Measurements from ENCODE around the gene NKAPD1. TPM values are rescaled to one million over a fixed set of nuclear protein-coding genes. Genes with fewer than 3 reads are reported as not detected.

The NKAPD1 gene
- total and polyA plus RNA-seq, 2 of the 13 experiments (the other 11 are each of a cell fraction or from before 2014, with no cell fraction given): 11.2 to 22.5 TPM

GRCh38 chr11:112024773-112025678, 49.1 kb upstream of the NKAPD1 start, which contains the start of gene DLAT (continued):
- TF ChIP-seq FOSL2 (CRISPR knock-in tag; IDR thresholded peaks at IDR 0.05) (peak; percentile 50), SUZ12 (IDR thresholded peaks at IDR 0.05; ENCODE audit: low read depth, low read length) (no peak), NR1H2 (CRISPR knock-in tag; IDR thresholded peaks at IDR 0.05; ENCODE audit: borderline replicate concordance, low read depth) (no peak), MAFG (CRISPR knock-in tag; IDR thresholded peaks at IDR 0.05) (no peak), DBP (CRISPR knock-in tag; IDR thresholded peaks at IDR 0.05; ENCODE audit: not compliant biosample characterization) (no peak), ZMAT5 (CRISPR knock-in tag; IDR thresholded peaks at IDR 0.05; ENCODE audit: borderline replicate concordance, low read depth) (no peak), NR2C2 (CRISPR knock-in tag; IDR thresholded peaks at IDR 0.05; ENCODE audit: borderline replicate concordance) (peak; percentile 97), BATF2 (CRISPR knock-in tag; IDR thresholded peaks at IDR 0.05) (peak; percentile 63; the same call in 1 of the 2 replicates), PBX2 (CRISPR knock-in tag; IDR thresholded peaks at IDR 0.05) (no peak), AKNA (CRISPR knock-in tag; IDR thresholded peaks at IDR 0.05; ENCODE audit: borderline replicate concordance) (no peak), FOXC1 (CRISPR knock-in tag; IDR thresholded peaks at IDR 0.05; ENCODE audit: borderline replicate concordance) (peak; percentile 86), TFDP1 (CRISPR knock-in tag; IDR thresholded peaks at IDR 0.05; ENCODE audit: borderline replicate concordance) (peak; percentile 66; the same call in 1 of the 2 replicates), ZNF574 (CRISPR knock-in tag; IDR thresholded peaks at IDR 0.05) (peak; percentile 77), ZBTB7A (CRISPR knock-in tag; IDR thresholded peaks at IDR 0.05) (peak; percentile 33; the same call in 1 of the 2 replicates), ZFP37 (CRISPR knock-in tag; IDR thresholded peaks at IDR 0.05; ENCODE audit: borderline replicate concordance) (0 out of 2 replicates have a peak, but pooled peaks have one; percentile 24)
